ENCODE data around the gene DAZAP2.
A peak's percentile ranks its signal among the peaks of the same experiment; 100 is the strongest.
"Not testable (repeated sequence)": the region's sequence is repeated elsewhere in the genome, so short reads cannot be mapped to it uniquely, and the experiment has no call there.

The DAZAP2 gene

GRCh38 chr12:51259600-51259999 lies 21.0 kb downstream of the DAZAP2 start:
- DNase-seq: not testable (repeated sequence)

- DNase-seq: peak; percentile 48
Observed at GRCh38 chr12:51262758-51263177, 24.1 kb downstream of the DAZAP2 start.

DNA sequence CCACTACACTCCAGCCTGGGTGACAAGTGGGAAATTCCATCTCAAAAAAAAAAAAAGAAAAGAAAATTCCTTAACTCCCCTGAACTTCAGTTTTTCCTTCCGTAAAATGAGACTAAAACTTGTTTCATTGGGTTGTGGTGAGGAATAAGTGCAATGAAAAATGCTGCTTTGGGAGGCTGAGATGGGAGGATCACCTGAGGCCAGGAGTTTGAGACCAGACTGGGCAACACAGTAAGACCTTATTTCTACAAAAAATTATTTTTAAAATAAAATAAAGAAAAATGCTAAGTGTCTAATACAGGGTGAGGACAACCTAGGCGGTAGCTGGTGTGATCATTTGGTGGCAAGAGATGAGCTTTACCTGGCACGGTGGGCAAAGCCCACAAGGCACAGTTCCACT lies 24.7 kb downstream of the DAZAP2 start:
- DNase-seq: no peak

DNA sequence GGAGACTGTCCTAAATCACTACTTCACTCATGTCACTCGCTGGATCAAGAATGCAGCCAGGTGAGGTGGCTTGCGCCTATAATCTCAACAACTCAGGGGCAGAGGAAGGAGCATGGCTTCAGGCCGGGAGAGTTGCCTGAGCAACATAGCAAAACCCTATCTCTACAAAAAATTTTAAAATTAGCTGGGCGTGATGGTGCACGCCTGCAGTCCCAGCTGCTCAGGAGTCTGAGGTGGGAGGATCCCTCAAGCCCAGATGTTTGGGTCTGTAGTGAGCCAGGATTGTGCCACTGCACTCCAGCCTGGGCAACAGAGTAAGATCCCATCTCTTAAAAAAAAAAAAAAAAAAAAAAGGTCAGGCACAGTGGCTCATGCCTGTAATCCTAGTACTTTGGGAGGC lies 25.7 kb downstream of the DAZAP2 start:
- DNase-seq: no peak

GRCh38 chr12:51265024-51265423 lies 26.4 kb downstream of the DAZAP2 start:
- peak; percentile 51 for DNase-seq

- DNase-seq: peak; percentile 70
Observed at GRCh38 chr12:51269174-51270066, 30.8 kb downstream of the DAZAP2 start.

GRCh38 chr12:51270067-51270950 lies 31.7 kb downstream of the DAZAP2 start, which contains the start of gene SMAGP:
Gene SMAGP (minus strand): TSS chr12:51270415. CDS start chr12:51269278, 1,137 bp downstream.
- peak; percentile 52 for DNase-seq

DNA sequence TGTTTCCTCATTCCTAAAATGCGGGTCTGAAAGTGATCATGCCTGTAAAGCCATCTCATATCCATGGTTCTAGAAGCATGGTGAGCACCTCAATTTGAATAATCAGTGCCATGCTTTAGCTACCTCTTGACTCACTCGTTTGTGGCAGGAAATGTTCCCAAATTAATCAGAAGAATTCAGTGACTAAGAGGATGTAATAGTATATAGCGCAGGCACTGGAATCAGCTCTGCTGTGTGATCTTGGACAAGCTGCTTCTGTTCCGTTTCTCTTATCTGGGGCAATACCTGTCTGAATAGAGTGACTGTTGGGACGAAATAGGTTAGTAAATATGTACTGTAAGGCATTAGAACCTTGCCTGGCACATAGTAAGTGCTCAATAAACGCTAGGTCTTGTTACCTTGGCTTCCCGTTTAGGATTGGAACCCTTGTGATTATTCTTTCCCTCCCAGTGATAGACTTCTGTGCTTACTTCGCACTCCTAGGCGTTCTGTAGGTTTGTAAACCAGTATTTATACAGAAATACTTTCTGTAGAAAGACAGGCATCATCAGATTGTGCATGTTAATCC lies 32.4 kb downstream of the DAZAP2 start:
- no peak for DNase-seq

DNA sequence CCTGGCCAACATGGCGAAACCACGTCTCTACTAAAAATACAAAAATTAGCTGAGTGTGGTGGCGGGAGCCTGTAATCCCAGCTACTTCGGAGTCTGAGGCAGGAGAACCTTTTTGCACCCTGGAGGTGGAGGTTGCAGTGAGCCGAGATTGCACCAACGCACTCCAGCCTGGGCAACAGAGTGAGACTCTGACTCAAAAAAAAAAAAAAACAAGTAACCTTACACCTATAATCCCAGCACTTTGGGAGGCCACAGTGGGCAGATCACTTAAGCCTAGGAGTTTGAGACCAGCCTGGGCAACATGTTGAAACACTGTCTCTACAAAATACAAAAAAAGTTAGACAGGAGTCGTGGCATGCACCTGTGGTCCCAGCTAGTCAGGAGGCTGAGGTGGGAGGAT lies 34.2 kb downstream of the DAZAP2 start:
- DNase-seq: not testable (repeated sequence)

GRCh38 chr12:51275088-51275487 lies 36.5 kb downstream of the DAZAP2 start:
- no peak for DNase-seq

GRCh38 chr12:51281202-51281924 lies 42.7 kb downstream of the DAZAP2 start:
- no peak for DNase-seq

- DNase-seq: no peak
Observed at GRCh38 chr12:51285843-51286242, 47.2 kb downstream of the DAZAP2 start.

GRCh38 chr12:51291603-51292513 lies 53.2 kb downstream of the DAZAP2 start:
- not testable (repeated sequence) for DNase-seq
